ENCODE measurements around the gene ADAMTS2. TPM values are rescaled to one million over a fixed set of nuclear protein-coding genes. Genes with fewer than 3 reads are reported as not detected.

The ADAMTS2 gene
- total RNA-seq, 1 donor from 2014 or later: 152 TPM

- DNase-seq (ENCODE audit: low spot score): no peak
Measured at GRCh38 chr5:179141867-179142266, 203.4 kb downstream of the ADAMTS2 start.

DNA sequence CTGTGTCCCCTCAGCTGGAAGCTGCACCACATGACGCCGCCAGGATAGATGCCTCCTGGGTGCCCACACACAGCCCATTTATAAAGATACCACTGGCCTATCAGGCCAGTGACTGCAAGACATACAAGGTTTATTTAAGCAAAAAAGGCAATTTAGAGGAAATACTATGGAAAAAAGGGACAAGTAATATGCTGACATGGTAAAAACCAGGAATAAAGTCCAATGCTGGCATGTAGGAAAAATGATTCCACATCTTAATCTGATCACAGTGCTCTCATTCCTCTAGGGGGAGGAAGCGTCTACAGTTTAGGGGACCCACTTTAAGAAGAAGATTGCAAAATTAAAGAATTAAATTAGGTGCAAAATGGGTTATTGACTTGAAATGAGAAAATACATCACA, 205.0 kb downstream of the ADAMTS2 start:
- no peak for DNase-seq (ENCODE audit: low spot score)

- no peak for DNase-seq (ENCODE audit: low spot score)
Measured at GRCh38 chr5:179139936-179140235, 205.4 kb downstream of the ADAMTS2 start.

GRCh38 chr5:179139111-179139935, 205.9 kb downstream of the ADAMTS2 start:
- DNase-seq (ENCODE audit: low spot score): no peak

GRCh38 chr5:179138568-179138925, 206.7 kb downstream of the ADAMTS2 start:
- DNase-seq (ENCODE audit: low spot score): no peak

GRCh38 chr5:179137643-179138567, 207.4 kb downstream of the ADAMTS2 start:
- DNase-seq (ENCODE audit: low spot score): no peak

- no peak for DNase-seq (ENCODE audit: low spot score)
Measured at GRCh38 chr5:179137016-179137642, 208.1 kb downstream of the ADAMTS2 start.

GRCh38 chr5:179135441-179136215, 209.6 kb downstream of the ADAMTS2 start:
- DNase-seq (ENCODE audit: low spot score): no peak

- DNase-seq (ENCODE audit: low spot score): no peak
Measured at GRCh38 chr5:179135006-179135405, 210.3 kb downstream of the ADAMTS2 start.

DNA sequence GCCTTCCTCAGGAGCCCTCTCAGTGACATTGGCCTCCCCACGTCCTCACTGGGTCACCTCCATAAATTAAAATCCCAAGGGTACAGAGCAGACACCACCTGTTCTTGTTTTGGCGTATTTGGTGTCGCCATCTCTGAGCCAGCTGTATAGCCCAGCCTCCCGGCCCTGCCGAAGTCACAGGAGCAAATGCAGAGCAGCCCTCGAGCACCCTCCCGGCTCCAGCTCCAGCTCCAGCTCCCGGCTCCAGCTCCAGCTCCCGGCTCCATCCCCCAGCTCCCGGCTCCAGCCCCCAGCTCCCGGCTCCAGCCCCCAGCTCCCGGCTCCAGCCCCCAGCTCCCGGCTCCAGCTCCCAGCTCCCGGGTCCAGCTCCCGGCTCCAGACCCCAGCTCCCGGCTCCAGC, 210.8 kb downstream of the ADAMTS2 start:
- DNase-seq (ENCODE audit: low spot score): no peak

DNA sequence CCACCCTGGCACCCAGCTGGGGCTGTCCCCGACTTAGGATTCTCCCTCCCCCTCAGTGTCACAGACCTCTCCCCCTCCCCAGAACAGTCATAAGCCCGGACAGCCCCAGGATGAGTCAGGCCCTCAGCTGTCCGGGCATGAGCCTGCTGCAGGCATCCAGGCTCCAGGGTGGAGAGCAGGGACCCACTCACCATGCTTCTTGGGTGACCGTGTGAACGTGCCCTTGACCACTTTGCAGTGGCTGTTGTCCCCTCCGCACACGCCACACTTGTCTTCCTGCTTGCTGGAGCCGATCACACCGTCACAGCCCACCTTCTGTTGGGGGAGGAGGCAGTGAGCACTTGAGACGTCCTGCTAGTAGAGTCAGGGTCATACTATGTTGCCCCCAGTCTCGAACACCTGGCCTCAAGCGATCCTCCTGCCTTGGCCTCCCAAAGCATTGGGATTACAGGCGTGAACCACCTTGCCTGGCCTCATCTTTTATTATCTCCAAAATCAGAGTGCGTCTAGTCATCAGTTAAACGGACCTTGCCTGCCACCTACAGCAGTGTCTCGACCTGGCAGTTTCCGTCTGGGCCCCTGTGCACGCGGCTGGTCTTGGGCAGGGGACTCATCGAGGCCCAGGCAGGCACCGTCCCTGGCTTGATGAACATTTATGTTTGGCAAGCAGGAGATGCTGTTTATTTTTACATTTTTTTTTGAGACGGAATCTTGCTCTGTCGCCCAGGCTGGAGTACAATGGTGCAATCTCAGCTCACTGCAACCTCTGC, 212.5 kb downstream of the ADAMTS2 start:
- no peak for DNase-seq (ENCODE audit: low spot score)

DNA sequence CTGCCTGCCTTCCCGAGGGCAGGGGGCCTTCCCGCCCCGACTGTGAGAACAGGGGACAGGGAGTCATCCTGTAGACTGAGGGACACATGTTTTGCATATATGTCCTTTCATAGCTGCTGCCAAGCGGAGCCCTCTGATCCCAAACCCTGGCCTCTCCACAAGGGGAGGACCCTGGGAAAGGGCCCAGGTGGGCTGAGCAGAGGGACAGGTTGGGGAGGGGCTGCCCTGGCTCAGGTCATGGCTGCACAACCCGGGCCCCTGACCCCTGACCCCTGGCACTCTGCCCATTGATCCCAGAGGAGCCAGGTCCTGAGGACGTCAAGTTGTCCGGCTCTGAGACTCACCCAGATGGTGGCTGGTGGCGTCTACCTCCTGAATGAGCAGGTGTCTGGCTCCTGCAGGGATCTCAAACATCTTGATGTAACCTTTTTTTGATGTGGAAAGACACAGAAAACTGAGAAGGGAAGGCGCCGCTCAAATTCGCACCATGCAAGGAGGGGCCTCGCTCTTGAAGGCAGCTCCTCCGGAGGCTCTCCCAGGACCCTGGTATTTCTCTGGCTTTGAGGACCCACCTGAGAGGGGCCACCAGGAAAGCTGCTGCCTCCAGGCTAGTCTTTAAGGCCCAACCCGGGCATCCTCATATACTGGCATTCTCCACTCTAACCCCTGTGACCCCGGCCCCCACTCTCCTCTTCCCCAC, 213.2 kb downstream of the ADAMTS2 start:
- no peak for DNase-seq (ENCODE audit: low spot score)

DNA sequence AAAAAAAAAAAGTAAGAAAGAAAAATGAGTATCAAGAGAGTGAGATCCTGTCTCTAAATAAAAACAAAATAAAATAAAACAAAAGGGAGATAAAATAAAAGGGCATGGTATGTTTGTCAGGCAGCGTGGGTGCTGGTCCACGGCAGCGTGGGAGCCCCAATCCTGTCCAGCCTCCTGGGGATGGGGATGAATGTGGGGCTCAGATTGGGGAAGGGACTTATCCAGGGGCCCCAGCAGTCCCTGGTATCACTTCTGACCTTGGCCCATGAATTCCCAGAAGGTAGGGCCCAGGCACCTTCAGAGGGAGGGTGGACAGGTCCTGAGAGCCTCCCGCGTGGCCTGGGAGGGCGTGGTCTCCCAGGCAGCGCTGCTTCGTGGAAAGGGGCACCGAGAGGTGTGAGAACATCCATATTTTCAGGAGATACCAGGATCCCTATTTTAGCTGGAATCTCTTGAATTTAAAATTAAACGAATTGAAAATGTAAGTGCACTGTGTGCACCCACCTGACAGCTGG, 213.9 kb downstream of the ADAMTS2 start:
- DNase-seq (ENCODE audit: low spot score): no peak

DNA sequence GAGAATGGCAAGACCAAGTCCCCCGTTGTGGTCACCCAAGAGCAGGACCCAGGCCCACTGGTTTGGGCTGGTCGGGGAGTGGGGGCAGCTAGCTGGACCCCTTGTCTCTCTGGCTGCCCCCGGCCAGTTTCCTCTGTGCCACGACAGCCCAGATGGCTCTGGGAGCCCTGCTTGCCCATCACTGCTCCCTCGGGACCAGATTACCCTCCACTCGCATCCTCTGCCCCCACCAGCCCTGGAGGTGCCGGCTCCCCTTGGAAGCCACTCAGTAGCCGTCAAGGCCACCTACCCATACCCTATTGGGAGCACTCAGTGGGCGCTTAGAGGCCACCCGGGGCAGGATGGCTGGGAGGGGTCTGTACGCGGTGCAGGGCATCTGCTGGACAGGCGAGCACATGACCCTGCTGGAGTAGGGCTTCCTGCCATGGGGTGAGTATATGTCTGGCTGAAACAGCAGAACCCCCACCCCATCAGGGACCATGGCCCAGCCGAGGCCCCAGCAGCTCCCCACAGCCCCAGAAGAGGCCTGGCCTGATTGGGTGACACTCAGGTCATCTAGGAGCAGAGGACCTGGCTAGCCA, 215.1 kb downstream of the ADAMTS2 start:
- DNase-seq (ENCODE audit: low spot score): no peak

- DNase-seq (ENCODE audit: low spot score): no peak
Measured at GRCh38 chr5:179129607-179130071, 215.6 kb downstream of the ADAMTS2 start.

- DNase-seq (ENCODE audit: low spot score): no peak
Measured at GRCh38 chr5:179128976-179129375, 216.3 kb downstream of the ADAMTS2 start.

DNA sequence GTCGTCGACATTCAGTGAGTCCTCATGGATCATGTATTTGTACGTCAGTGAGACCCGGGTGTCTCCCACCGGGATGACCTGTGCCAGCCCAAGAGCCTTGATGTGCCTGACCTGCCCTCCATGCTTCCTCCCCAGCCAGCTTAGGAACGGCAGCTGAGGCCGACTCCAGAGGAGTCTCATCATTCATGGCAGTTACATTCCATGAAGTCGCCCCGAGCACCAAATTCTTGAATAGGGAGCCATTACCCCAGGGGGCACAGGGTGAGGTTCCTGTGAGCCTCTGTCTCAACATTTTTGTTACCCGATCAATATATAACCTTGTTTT, 217.3 kb downstream of the ADAMTS2 start:
- DNase-seq (ENCODE audit: low spot score): no peak

- no peak for DNase-seq (ENCODE audit: low spot score)
Measured at GRCh38 chr5:179127136-179128040, 217.9 kb downstream of the ADAMTS2 start.

Data from umbilical cord (tissue), 2 donors.